Peyer's patch (tissue), 4 donors: ENCODE measurements around the gene VIPR1.

ENCODE experiments used
- POLR2A ChIP-seq, 2 donors: fragments of 450-650 bp; IDR thresholded peaks; one replicate each; pipeline ENCODE4 v1.5.1; 2017; ENCODE audit warnings: antibody characterized with exemption in 2 of 2, mild to moderate bottlenecking in 2 of 2, moderate library complexity in 2 of 2
- TF ChIP-seq, protein P1 (sequence below), 6 experiments: fragments of 450-650 bp in 4 of 6; fragments of 200-600 bp in 2 of 6; sonication (generic) in 1 of 6; IDR thresholded peaks; one replicate each; pipeline ENCODE4 v1.5.1; 2017 to 2019; ENCODE audit warnings: antibody characterized with exemption in 6 of 6, mild to moderate bottlenecking in 3 of 6, moderate library complexity in 1 of 6

GRCh38 chr3:42505128-42505848 lies 2.8 kb downstream of the VIPR1 start:
- TF ChIP-seq POLR2A (IDR thresholded peaks at IDR 0.05): peak; percentile 45 to 80
- TF ChIP-seq, protein P1, sequence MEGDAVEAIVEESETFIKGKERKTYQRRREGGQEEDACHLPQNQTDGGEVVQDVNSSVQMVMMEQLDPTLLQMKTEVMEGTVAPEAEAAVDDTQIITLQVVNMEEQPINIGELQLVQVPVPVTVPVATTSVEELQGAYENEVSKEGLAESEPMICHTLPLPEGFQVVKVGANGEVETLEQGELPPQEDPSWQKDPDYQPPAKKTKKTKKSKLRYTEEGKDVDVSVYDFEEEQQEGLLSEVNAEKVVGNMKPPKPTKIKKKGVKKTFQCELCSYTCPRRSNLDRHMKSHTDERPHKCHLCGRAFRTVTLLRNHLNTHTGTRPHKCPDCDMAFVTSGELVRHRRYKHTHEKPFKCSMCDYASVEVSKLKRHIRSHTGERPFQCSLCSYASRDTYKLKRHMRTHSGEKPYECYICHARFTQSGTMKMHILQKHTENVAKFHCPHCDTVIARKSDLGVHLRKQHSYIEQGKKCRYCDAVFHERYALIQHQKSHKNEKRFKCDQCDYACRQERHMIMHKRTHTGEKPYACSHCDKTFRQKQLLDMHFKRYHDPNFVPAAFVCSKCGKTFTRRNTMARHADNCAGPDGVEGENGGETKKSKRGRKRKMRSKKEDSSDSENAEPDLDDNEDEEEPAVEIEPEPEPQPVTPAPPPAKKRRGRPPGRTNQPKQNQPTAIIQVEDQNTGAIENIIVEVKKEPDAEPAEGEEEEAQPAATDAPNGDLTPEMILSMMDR (IDR thresholded peaks at IDR 0.05): no peak
